Body of pancreas (tissue), 4 donors: ENCODE data around the gene STYXL2. TPM values are rescaled to one million over a fixed set of nuclear protein-coding genes. Genes with fewer than 3 reads are reported as not detected.

Source experiments
- ATAC-seq: fragments of 150-250 bp; one replicate; pipeline ENCODE4 v1.9.1; 2016
- DNase-seq, 4 donors: peaks; one replicate each; pipeline ENCODE4 v3.0.0-alpha.2; 2019
- H3K27ac ChIP-seq, 4 donors: fragments of 200-600 bp; sonication (generic); 1 replicate in 3 of 4; 2 replicates in 1 of 4; pipeline versions ENCODE4 v1.5.1 to v1.6.1; 2016 to 2019; ENCODE audit warnings: mild to moderate bottlenecking in 1 of 4, mixed read lengths in 1 of 4, moderate library complexity in 1 of 4
- H3K27me3 ChIP-seq, 2 donors: fragments of 200-600 bp; sonication (generic); one replicate each; pipeline ENCODE4 v1.6.0; 2016; ENCODE audit warnings: mild to moderate bottlenecking in 1 of 2
- H3K36me3 ChIP-seq, 2 donors: fragments of 200-600 bp; sonication (generic); replicated peaks in 1 of 2; 2 replicates each; pipeline ENCODE4 v1.5.1; 2016; ENCODE audit warnings: low read depth in 2 of 2; ENCODE audit not compliant: insufficient read depth in 1 of 2
- H3K4me1 ChIP-seq: fragments of 200-600 bp; sonication (generic); one replicate; pipeline ENCODE4 v1.6.0; 2016
- H3K4me3 ChIP-seq, 2 donors: fragments of 200-600 bp; sonication (generic); 1 replicate in 1 of 2; 2 replicates in 1 of 2; pipeline ENCODE4 v1.5.1; 2016 to 2019
- H3K9me3 ChIP-seq, 3 donors: fragments of 200-600 bp; sonication (generic); 1 replicate in 2 of 3; 2 replicates in 1 of 3; pipeline ENCODE4 v1.5.1; 2016
- CTCF ChIP-seq, 7 experiments: fragments of 450-650 bp in 4 of 7; fragments of 200-600 bp in 3 of 7; sonication (generic) in 3 of 7; IDR thresholded peaks; one replicate each; pipeline ENCODE4 v1.5.1; 2016 to 2019; ENCODE audit warnings: antibody characterized with exemption in 7 of 7
- POLR2A ChIP-seq, 3 donors: fragments of 450-650 bp; IDR thresholded peaks; one replicate each; pipeline ENCODE4 v1.6.1; 2016; ENCODE audit warnings: antibody characterized with exemption in 3 of 3, mild to moderate bottlenecking in 2 of 3
- WGBS, 2 donors: methylation state at CpG; one replicate each; pipeline ENCODE4 v1.1.5; 2017; 5-methylcytosine and 5-hydroxymethylcytosine counted together
- intact Hi-C: fragments of 100-400 bp; cut with DNase I; formaldehyde crosslinking; loops from one replicate; pipeline ENCODE4 v1.15.1; 2023
- total RNA-seq, 2 donors: library from RNA; depleted of rRNA; stranded (reverse); fragments of >200 nt; gene quantifications; one replicate each; pipeline ENCODE4 v1.1.0, GENCODE V29; 2016

STYXL2 gene
- not detected for total RNA-seq

- H3K27me3 ChIP-seq: no peaks in the 10 kb centered on the region
- H3K4me3 ChIP-seq: no peak within 1 kb of the TSS
- 63 to 69% methylated on average over 6 to 8 of the region's 8 CpGs for WGBS, 2 donors
- H3K27ac ChIP-seq: no peak within 1 kb of the TSS
- DNase-seq: no peak
- no peak for TF ChIP-seq POLR2A (IDR thresholded peaks at IDR 0.05)
- no peak for TF ChIP-seq CTCF (IDR thresholded peaks at IDR 0.05)
- no peak for ATAC-seq
- no peaks in the 10 kb centered on the region for H3K9me3 ChIP-seq
- intact Hi-C loops: no loop called here
- no peaks in the 10 kb centered on the region for H3K36me3 ChIP-seq
- no peaks in the 10 kb centered on the region for H3K4me1 ChIP-seq
Observed at GRCh38 chr1:167093846-167094516, at the start of gene STYXL2. Gene STYXL2 (plus strand): TSS chr1:167094075. CDS start chr1:167094850, 775 bp downstream.

- Histone ChIP-seq H3K36me3 (no peaks in the 10 kb centered on the region), H3K4me1 (no peaks in the 10 kb centered on the region), H3K27ac (no peak overlapping the region), H3K4me3 (no peak overlapping the region), H3K27me3 (no peaks in the 10 kb centered on the region), H3K9me3 (no peaks in the 10 kb centered on the region)
- WGBS, 2 donors: 70 to 84% methylated on average over 5 of the region's 5 CpGs
- ATAC-seq (no peak), DNase-seq (no peak)
- no peak for TF ChIP-seq CTCF (IDR thresholded peaks at IDR 0.05)
- TF ChIP-seq POLR2A (IDR thresholded peaks at IDR 0.05): no peak
- intact Hi-C loops: loop anchor here (5.0 kb wide), 1 partner anchor 135 kb away; no protein-coding TSS in a partner anchor
Observed at GRCh38 chr1:167051907-167052306, 42.0 kb upstream of the STYXL2 start.

GRCh38 chr1:167052389-167052788, 41.5 kb upstream of the STYXL2 start:
- intact Hi-C loops: loop anchor here (5.0 kb wide), 1 partner anchor 135 kb away; no protein-coding TSS in a partner anchor
- Histone ChIP-seq H3K27me3 (no peaks in the 10 kb centered on the region), H3K27ac (no peak overlapping the region), H3K4me1 (no peaks in the 10 kb centered on the region), H3K36me3 (no peaks in the 10 kb centered on the region), H3K9me3 (no peaks in the 10 kb centered on the region), H3K4me3 (no peak overlapping the region)
- TF ChIP-seq CTCF (IDR thresholded peaks at IDR 0.05) (peak in 5 of 7 experiments; percentile 21 to 41 (median 36)), POLR2A (IDR thresholded peaks at IDR 0.05) (no peak)
- DNase-seq (no peak), ATAC-seq (peak; percentile 48)
- 68 to 72% methylated on average over 6 to 8 of the region's 8 CpGs for WGBS, 2 donors

GRCh38 chr1:167054531-167054930, 39.3 kb upstream of the STYXL2 start:
- 54% methylated on average over 3 of the region's 3 CpGs; no CpG with 5 or more reads in 1 of the 2 donors for WGBS, 2 donors
- intact Hi-C loops: loop anchor here (5.0 kb wide), 1 partner anchor 137 kb away; no protein-coding TSS in a partner anchor
- Histone ChIP-seq H3K4me1 (peaks cover 6% of the 10 kb centered on the region), H3K36me3 (no peaks in the 10 kb centered on the region), H3K27ac (no peak overlapping the region), H3K4me3 (no peak overlapping the region), H3K9me3 (no peaks in the 10 kb centered on the region), H3K27me3 (no peaks in the 10 kb centered on the region)
- DNase-seq (no peak), ATAC-seq (no peak)
- TF ChIP-seq CTCF (IDR thresholded peaks at IDR 0.05): no peak
- no peak for TF ChIP-seq POLR2A (IDR thresholded peaks at IDR 0.05)
